HG03103 (cell line): ENCODE results near the gene NLRP6.
"Not testable (repeated sequence)": the region's sequence is repeated elsewhere in the genome, so short reads cannot be mapped to it uniquely, and the experiment has no call there.

ENCODE experiments used
- ATAC-seq: cut with Tn5 transposase; IDR thresholded peaks from one replicate; pipeline ENCODE4 v1.9.1; 2021; ENCODE audit warnings: low read depth; ENCODE audit not compliant: unreplicated experiment

The NLRP6 gene

GRCh38 chr11:280706-281485 is 2.7 kb downstream of the NLRP6 start:
- ATAC-seq, result no peak

GRCh38 chr11:281486-282161 is 3.4 kb downstream of the NLRP6 start:
- ATAC-seq, result no peak

DNA sequence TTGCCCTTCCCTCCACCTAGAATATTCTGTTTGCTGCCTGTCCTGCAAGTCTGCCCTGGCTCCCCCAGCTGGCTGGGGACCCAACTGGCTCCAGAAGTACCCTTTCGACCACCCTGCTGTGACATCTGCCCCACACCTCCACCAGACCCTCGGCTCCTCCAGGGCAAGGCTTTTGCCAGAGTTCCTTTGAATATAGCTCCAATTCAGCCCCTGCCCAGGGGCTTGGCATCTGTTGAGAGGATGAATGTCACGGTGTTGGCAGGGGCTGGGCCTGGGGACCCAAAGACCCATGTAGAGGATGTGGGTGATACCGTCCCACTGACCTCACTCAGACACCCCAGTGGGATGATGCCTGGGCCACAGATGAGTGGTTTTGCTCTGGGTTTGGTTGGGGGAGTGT is 4.0 kb downstream of the NLRP6 start:
- ATAC-seq, result no peak

GRCh38 chr11:282630-283360 is 4.6 kb downstream of the NLRP6 start:
- ATAC-seq, result no peak

DNA sequence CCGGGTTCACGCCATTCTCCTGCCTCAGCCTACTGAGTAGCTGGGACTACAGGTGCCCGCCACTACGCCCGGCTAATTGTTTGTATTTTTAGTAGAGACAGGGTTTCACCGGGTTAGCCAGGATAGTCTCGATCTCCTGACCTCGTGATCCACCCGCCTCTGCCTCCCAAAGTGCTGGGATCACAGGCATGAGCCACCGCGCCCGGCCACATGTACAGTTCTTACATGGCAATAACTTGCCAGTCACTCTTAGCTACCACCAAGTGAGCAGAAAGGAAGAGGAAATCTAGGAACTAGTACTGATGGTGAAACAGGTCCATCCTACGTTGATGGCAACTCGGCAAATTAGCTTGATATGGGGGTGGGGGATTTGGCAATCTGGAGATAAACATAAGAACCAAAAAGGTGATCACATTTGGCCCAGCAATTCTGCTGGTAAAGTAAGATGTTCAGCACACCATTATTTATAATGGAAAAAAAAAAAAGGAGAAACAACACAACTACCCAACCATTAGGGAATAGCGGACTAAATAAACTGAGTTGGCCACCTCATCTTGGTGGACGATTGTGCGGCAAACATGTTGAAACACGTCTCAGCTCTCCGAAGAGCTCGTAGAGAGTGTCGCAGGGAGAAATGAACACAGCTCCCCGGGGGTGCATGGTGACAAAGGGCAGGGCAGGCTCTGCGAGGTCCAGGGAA is 5.3 kb downstream of the NLRP6 start:
- no peak for ATAC-seq

GRCh38 chr11:284105-285020 is 6.2 kb downstream of the NLRP6 start:
- ATAC-seq, result no peak

GRCh38 chr11:285021-285893 is 7.0 kb downstream of the NLRP6 start:
- no peak for ATAC-seq

GRCh38 chr11:285894-286220 is 7.7 kb downstream of the NLRP6 start:
- no peak for ATAC-seq

DNA sequence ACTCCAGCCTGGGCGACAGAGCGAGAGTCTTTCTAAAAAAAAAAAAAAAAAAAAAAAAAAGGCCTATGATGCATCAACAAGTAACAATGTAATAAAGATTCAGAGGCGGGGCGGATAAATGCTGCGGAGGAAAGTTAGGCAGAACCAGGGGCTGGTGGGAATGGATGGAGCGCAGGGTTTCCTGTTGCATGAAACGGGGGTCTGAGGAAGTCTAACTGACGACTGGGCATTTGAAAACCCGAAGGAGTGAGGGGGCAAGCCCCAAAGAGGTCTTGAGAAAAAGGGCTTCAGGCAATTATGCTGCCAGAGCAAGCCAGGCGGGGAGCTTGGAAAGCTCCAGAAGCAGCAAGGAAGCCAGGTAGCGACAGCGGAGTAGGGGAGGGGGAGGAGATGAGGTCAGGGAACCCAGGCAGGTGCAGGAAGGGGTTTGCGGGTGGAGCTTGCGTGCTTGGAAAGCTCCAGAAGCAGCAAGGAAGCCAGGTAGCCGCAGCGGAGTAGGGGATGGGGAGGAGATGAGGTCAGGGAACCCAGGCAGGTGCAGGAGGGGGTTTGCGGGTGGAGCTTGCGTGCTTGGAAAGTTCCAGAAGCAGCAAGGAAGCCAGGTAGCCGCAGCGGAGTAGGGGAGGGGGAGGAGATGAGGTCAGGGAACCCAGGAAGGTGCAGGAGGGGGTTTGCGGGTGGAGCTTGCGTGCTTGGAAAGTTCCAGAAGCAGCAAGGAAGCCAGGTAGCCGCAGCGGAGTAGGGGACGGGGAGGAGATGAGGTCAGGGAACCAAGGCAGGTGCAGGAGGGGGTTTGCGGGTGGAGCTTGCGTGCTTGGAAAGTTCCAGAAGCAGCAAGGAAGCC is 9.0 kb downstream of the NLRP6 start:
- ATAC-seq, result not testable (repeated sequence)

DNA sequence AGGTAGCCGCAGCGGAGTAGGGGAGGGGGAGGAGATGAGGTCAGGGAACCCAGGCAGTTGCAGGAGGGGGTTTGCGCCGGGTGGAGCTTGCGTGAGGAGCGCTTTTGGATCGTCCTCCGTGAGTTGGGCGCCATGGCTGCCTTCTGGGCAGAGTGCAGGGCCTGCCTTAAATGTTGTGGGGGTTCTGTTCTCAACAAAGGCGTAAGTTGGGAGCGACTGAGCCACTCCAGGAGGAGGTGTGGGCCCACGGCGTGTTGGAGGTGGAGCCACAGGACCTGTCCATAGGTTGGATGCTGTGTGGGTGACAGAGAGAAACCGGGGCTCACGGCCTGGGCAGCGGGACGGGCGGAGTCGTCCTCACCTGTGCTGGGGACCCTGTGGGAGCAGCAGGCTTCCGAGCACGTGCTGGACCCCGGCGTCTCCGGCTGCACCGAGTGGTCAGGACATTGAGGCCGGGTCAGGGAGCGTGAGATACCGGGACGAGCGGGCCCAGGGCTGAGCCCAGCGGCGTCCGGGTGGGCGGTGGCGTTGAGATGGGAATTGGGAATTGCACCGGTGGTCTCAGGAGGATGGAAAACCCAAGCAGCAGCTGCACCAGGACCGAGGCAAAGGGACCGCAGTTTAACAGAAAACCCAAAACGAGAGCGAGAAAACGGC is 9.7 kb downstream of the NLRP6 start:
- ATAC-seq, result no peak

- ATAC-seq, result peak; percentile 65
Measured at GRCh38 chr11:288478-289397, 10.5 kb downstream of the NLRP6 start, which contains the start of gene PGGHG. TSS of gene PGGHG (plus strand) at chr11:289126. CDS start at chr11:289817, 691 bp downstream.

DNA sequence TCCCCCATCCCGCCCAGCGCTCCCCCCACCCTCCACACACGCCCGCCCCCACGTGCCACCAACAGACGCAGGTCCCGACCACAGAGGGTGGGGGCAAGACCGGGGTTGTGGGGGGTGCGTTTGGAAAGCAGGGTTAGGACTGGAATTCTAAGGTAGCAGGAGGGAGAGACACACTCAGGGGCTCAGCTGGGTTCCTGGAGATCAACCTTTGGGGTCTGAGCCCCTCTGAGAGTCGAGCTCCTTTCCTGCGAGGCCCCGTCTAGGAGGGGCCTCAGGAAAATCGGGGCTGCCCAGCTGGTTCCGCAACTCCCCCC is 11.1 kb downstream of the NLRP6 start:
- ATAC-seq, result no peak

DNA sequence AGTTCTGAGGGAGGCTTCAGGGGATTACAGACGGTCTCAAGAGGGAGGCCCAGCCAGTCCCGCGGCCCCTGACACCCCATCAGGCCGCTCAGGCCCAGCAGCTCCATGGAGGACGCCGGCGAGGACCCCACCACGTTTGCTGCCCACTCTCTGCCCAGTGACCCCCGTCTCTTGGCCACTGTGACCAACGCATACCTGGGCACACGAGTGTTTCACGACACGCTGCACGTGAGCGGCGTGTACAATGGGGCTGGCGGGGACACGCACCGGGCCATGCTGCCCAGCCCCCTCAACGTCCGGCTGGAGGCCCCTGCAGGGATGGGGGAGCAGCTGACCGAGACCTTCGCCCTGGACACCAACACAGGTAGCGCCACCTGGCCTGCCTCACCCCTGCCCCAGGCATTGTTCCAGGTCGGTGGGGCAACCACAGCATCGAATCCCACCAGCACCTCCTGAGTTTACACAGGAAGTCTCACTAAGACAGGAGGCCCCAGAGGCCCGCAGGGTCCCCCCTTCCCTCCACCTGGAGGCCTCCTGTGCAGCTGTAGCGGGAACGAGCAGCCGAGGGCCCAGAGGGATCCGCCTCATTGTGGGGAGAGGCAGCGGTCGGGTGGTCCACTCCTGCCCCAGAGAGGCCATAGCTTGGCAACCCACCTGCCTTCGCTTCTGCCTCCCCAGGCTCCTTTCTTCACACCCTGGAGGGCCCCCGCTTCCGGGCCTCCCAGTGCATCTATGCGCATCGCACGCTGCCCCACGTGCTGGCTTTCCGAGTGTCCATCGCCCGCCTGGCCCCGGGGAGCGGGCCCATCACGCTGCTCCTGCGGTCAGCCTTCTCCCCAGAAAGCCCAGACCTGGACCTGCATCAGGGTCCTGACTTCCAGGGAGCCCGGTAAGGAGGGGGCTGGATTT is 11.8 kb downstream of the NLRP6 start:
- ATAC-seq, result no peak

DNA sequence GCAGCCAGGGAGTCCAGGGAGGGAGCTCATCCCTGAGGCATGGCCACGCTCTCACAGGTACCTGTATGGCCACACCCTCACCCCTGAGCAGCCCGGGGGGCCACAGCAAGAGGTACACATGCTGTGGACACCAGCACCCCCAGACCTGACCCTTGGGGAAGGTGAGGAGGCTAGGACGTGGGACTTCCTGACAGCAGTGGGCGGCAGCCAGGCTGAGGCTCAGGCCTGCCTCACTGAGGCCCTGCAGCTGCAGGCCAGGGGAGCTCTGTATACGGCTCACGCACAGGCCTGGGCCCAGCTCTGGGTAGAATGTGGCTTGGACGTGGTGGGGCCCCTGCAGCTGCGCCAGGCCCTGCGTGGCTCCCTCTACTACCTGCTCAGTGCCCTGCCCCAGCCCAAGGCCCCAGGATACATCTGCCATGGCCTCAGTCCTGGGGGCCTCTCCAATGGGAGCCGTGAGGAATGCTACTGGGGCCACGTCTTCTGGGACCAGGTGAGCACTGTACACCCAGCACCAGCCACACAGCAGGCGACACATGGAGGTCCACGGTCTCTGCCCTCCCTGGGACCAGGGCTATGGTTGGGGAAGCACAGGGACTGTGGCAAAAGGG is 12.5 kb downstream of the NLRP6 start:
- no peak for ATAC-seq
